Pancreas (tissue), 10 donors: ENCODE results near the gene PARP3. TPM values are rescaled to one million over a fixed set of nuclear protein-coding genes. Genes with fewer than 3 reads are reported as not detected.
"Not testable (repeated sequence)": the region's sequence is repeated elsewhere in the genome, so short reads cannot be mapped to it uniquely, and the experiment has no call there.

Source experiments
- ATAC-seq, 4 donors: fragments of 200-7000 bp; cut with Tn5 transposase; one replicate each; pipeline versions ENCODE4 v1.8.0 to v1.9.1; 2020; ENCODE audit warnings: mild to moderate bottlenecking in 4 of 4, moderate library complexity in 4 of 4
- DNase-seq, 6 donors: peaks; one replicate each; pipeline ENCODE4 v3.0.0-alpha.2; 2020
- FAIRE-seq: peaks from 2 replicates; lab custom pipeline; 2012; peaks lifted over from hg19 to GRCh38; lab: Jason Lieb, UNC
- H3K27ac ChIP-seq, 4 donors: fragments of 200-600 bp; sonication (generic); 1 replicate in 3 of 4; 2 replicates in 1 of 4; pipeline versions ENCODE4 v1.5.0 to v1.8.0; 2020
- H3K27me3 ChIP-seq, 4 donors: fragments of 200-600 bp; one replicate each; pipeline ENCODE4 v1.8.0; 2021
- H3K36me3 ChIP-seq, 3 donors: fragments of 200-600 bp; sonication (generic) in 1 of 3; one replicate each; pipeline versions ENCODE4 v1.5.0 to v1.8.0; 2020 to 2021
- H3K4me1 ChIP-seq, 3 donors: fragments of 200-600 bp; one replicate each; pipeline ENCODE4 v1.8.0; 2021
- H3K4me3 ChIP-seq, 4 donors: fragments of 200-600 bp; sonication (generic) in 2 of 4; one replicate each; pipeline versions ENCODE4 v1.5.0 to v1.8.0; 2020 to 2021
- H3K9me3 ChIP-seq, 4 donors: fragments of 200-600 bp; one replicate each; pipeline ENCODE4 v1.8.0; 2021
- CTCF ChIP-seq, 4 donors: fragments of 200-600 bp; sonication (generic) in 3 of 4; IDR thresholded peaks; one replicate each; pipeline versions ENCODE4 v1.5.0 to v1.8.0; 2021; ENCODE audit warnings: antibody characterized with exemption in 4 of 4
- WGBS, 2 donors: extraction: QIAGEN DNeasy Blood & Tissue Kit; methylation state at CpG; one replicate each; pipeline ENCODE4 v1.1.7; 2013; 5-methylcytosine and 5-hydroxymethylcytosine counted together
- intact Hi-C, 3 donors: fragments of 100-400 bp; cut with DNase I; formaldehyde crosslinking; loops; one replicate each; pipeline versions ENCODE4 v1.11.1 to v1.14.2; 2022
- polyA plus RNA-seq, 2 donors: library from polyadenylated mRNA; stranded (reverse); fragments of 200-250 nt; gene quantifications; one replicate each; pipeline ENCODE4 v1.2.3, GENCODE V29; 2013
- total RNA-seq, 6 donors: library from RNA; stranded (reverse); fragmentation: NEBNext Ultra II Directional in 4 of 6; extraction: Animal tissue kit (Norgen Biotek cat#: 25700) in 4 of 6; gene quantifications; one replicate each; pipeline versions ENCODE4 v1.2.1 to v1.2.4, GENCODE V29; 2021 to 2023
- donor health status: healthy with polysubstance abuse.
- donor health status: DM: no; HTN: no; CAD: no; lungs with moderate emphysema.
- donor health status: DM: no; HTN: no; CAD: no.
- donor health status: control.
- donor health status: control.
- donor health status: Bipolar disorder and iron deficiency.
- donor health status: DM: yes; HTN: yes; CAD: no.
- donor health status: DM: no; HTN: no; CAD: no.
- donor health status: DM: no; HTN: no; CAD: no.
- donor health status: DM: yes; HTN: yes; CAD: no.

The PARP3 gene
- total and polyA plus RNA-seq, 8 donors: 2.1 to 8.3 (median 5.2) TPM

- H3K9me3 ChIP-seq: no peaks in the 10 kb centered on the region
- ATAC-seq: no peak
- H3K4me3 ChIP-seq: no peak overlapping the region
- H3K36me3 ChIP-seq: no peaks in the 10 kb centered on the region
- H3K27me3 ChIP-seq: no peaks in the 10 kb centered on the region
- 76 to 79% methylated on average over 15 of the region's 15 CpGs for WGBS, 2 donors
- H3K27ac ChIP-seq: no peak overlapping the region
- no peak for FAIRE-seq
- intact Hi-C loops: no loop called here
- DNase-seq: no peak
- H3K4me1 ChIP-seq: no peaks in the 10 kb centered on the region
- no peak for TF ChIP-seq CTCF (IDR thresholded peaks at IDR 0.05)
Measured at GRCh38 chr3:51897391-51897790, 44.8 kb upstream of the PARP3 start.

GRCh38 chr3:51900043-51900442, 42.1 kb upstream of the PARP3 start:
- H3K27ac ChIP-seq, H3K4me1 ChIP-seq, DNase-seq, H3K4me3 ChIP-seq, FAIRE-seq, intact Hi-C loops, H3K27me3 ChIP-seq, H3K9me3 ChIP-seq, H3K36me3 ChIP-seq, ATAC-seq: not testable (repeated sequence)
- 44 to 49% methylated on average over 7 of the region's 7 CpGs for WGBS, 2 donors

GRCh38 chr3:51902361-51902760, 39.8 kb upstream of the PARP3 start:
- H3K27me3 ChIP-seq, DNase-seq, H3K36me3 ChIP-seq, H3K9me3 ChIP-seq, FAIRE-seq, ATAC-seq, H3K4me1 ChIP-seq, H3K27ac ChIP-seq, intact Hi-C loops, H3K4me3 ChIP-seq: not testable (repeated sequence)
- WGBS, 2 donors: 59 to 63% methylated on average over 6 of the region's 7 CpGs

DNA sequence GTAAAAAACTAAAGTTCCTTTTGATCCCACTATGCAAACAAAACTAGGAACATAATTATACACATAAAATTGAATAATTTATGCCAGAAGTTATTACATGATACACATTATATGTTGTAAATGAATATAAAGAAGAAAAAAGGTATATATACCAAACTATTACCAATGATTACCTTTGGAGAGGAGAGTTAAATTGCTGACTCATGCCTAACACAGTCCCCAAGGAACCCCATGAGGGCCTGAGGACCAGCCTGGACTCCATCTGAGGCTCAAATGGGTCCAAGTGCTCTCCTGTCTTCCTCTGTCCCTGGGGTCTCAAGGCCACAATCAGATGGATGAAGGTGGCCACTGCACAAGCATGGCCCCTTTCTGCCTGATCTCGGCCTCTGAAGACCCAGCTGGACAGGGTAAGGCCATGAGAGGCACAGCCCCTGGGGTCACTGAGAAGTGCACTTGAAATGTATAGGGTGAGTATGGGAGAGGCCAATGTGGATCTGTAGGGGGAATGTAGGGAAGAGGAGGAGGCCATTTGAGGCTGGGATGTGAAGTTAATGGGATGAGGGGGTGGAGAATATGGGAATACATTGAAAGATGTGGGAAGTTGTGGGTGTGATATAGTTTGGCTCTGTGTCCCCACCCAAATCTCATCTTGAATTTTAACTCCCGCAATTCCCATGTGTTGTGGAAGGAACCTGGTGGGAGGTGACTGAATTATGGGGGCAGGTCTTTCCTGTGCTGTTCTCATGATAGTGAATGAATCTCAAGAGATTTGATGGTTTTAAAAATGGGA, 37.9 kb upstream of the PARP3 start:
- no peak for TF ChIP-seq CTCF (IDR thresholded peaks at IDR 0.05)

GRCh38 chr3:51908026-51908425, 34.1 kb upstream of the PARP3 start:
- H3K4me1 ChIP-seq: no peaks in the 10 kb centered on the region
- H3K36me3 ChIP-seq: no peaks in the 10 kb centered on the region
- intact Hi-C loops: no loop called here
- TF ChIP-seq CTCF (IDR thresholded peaks at IDR 0.05): no peak
- 60 to 64% methylated on average over 4 of the region's 4 CpGs for WGBS, 2 donors
- FAIRE-seq (no peak), DNase-seq (no peak), ATAC-seq (no peak)
- no peak overlapping the region for H3K27ac ChIP-seq
- H3K4me3 ChIP-seq: no peak overlapping the region
- no peaks in the 10 kb centered on the region for H3K27me3 ChIP-seq
- H3K9me3 ChIP-seq: no peaks in the 10 kb centered on the region

More for the DNA sequence above, 37.9 kb upstream of the PARP3 start:
- H3K9me3 ChIP-seq: no peaks in the 10 kb centered on the region
- H3K27ac ChIP-seq: no peak overlapping the region
- WGBS, 2 donors: 82 to 89% methylated on average over 2 of the region's 2 CpGs
- H3K4me3 ChIP-seq: no peak overlapping the region
- no peak for ATAC-seq
- no peaks in the 10 kb centered on the region for H3K4me1 ChIP-seq
- no peaks in the 10 kb centered on the region for H3K36me3 ChIP-seq
- intact Hi-C loops: no loop called here
- H3K27me3 ChIP-seq: no peaks in the 10 kb centered on the region
- DNase-seq: no peak
- no peak for FAIRE-seq

DNA sequence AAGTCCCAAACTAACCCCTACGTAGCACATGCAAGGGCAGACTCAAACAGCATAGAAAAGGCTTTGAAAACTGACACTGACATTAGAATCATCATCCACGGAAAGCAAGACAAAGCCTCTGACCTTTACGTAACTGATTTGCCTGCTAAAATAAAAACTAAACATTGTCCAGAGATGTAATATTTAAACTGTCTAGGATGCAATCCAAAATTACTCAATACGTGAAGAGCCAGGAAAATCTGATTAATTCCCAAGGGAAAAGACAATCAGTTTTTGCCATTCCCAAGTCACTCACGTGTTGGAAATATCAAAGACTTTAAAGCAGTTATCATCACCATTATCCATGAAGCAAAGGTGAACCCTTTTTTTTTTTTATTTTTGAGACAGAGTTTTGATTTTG, 25.7 kb upstream of the PARP3 start:
- WGBS, 2 donors: 51 to 52% methylated on average over 5 of the region's 5 CpGs
- no peak for DNase-seq
- no peak overlapping the region for H3K4me3 ChIP-seq
- H3K36me3 ChIP-seq: no peaks in the 10 kb centered on the region
- FAIRE-seq: no peak
- ATAC-seq: no peak
- intact Hi-C loops: no loop called here
- H3K27ac ChIP-seq: no peak overlapping the region
- TF ChIP-seq CTCF (IDR thresholded peaks at IDR 0.05): no peak
- H3K9me3 ChIP-seq: no peaks in the 10 kb centered on the region
- H3K4me1 ChIP-seq: no peaks in the 10 kb centered on the region
- H3K27me3 ChIP-seq: no peaks in the 10 kb centered on the region
